ENCODE measurements around the gene SCAPER. TPM values are rescaled to one million over a fixed set of nuclear protein-coding genes. Genes with fewer than 3 reads are reported as not detected.

Gene SCAPER
- total and polyA plus RNA-seq, 10 donors, result 3.9 to 53.3 (median 34.0) TPM

- no peak for DNase-seq
- WGBS, 5 donors, result 64 to 87% (median 79%) methylated on average over 2 of the region's 2 CpGs
- Histone ChIP-seq H3K4me1 (no peaks in the 10 kb centered on the region), H3K27ac (no peak overlapping the region), H3K36me3 (peaks cover 0 to 39% (median 6%) of the 10 kb centered on the region in 6 donors), H3K27me3 (replicated peaks in 1 of 7) (no peaks in the 10 kb centered on the region), H3K9me3 (peaks cover 0 to 6% (median 0%) of the 10 kb centered on the region in 8 donors), H3K4me3 (no peak overlapping the region)
- intact Hi-C loops (cut with DNase I; ENCODE audit: low total_unique reads), result no loop called here
- TF ChIP-seq, protein P1, sequence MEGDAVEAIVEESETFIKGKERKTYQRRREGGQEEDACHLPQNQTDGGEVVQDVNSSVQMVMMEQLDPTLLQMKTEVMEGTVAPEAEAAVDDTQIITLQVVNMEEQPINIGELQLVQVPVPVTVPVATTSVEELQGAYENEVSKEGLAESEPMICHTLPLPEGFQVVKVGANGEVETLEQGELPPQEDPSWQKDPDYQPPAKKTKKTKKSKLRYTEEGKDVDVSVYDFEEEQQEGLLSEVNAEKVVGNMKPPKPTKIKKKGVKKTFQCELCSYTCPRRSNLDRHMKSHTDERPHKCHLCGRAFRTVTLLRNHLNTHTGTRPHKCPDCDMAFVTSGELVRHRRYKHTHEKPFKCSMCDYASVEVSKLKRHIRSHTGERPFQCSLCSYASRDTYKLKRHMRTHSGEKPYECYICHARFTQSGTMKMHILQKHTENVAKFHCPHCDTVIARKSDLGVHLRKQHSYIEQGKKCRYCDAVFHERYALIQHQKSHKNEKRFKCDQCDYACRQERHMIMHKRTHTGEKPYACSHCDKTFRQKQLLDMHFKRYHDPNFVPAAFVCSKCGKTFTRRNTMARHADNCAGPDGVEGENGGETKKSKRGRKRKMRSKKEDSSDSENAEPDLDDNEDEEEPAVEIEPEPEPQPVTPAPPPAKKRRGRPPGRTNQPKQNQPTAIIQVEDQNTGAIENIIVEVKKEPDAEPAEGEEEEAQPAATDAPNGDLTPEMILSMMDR (IDR thresholded peaks at IDR 0.05 in 8 of 11, conservative IDR thresholded peaks at IDR 0.05 in 3 of 11), result no peak
- no peak for TF ChIP-seq POLR2AphosphoS5 (IDR thresholded peaks at IDR 0.05)
- TF ChIP-seq POLR2A (IDR thresholded peaks at IDR 0.05), result no peak
Observed at GRCh38 chr15:76663529-76663928, 241.6 kb downstream of the SCAPER start.

DNA sequence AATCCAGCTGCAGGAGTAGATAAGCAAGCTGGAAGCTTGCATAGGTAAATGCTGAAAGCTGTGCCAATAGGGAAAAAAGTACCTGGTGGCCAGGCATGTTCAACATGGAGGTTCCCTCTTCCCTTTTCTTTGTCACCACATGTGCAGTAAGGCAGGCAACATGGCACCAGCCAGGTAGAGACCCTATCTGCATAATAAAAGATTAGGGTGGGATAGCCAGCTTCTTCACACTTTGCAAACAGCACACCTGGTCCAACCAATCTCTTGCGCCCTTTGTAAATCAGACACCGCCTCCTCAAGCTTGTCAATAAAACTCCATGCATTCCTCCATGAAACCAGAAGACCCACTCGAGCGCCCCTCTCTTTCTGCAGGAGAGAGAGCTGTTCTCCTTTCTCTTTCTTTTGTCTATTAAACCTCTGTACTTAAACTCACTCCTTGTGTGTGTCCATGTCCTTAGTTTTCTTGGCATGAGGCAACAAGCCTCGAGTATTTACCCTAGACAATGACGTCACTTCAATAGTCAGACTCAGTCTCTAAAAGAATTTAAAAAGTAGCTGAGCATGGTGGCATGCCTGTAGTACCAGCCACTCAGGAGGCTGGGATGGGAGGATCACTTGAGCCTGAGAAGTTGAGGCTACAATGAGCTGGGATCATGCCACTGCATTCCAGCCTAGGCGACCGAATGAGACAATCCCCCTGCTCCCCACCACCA lies 256.3 kb downstream of the SCAPER start:
- H3K4me1 ChIP-seq, result no peaks in the 10 kb centered on the region
- H3K36me3 ChIP-seq, result peaks cover 0 to 27% (median 9%) of the 10 kb centered on the region in 6 donors
- no peaks in the 10 kb centered on the region for H3K27me3 ChIP-seq (replicated peaks in 1 of 7)
- H3K9me3 ChIP-seq, result peaks cover 0 to 20% (median 17%) of the 10 kb centered on the region in 8 donors
- DNase-seq, result no peak
- H3K4me3 ChIP-seq, result no peak overlapping the region
- no peak overlapping the region for H3K27ac ChIP-seq
- WGBS, 5 donors, result 82 to 98% (median 98%) methylated on average over 8 of the region's 8 CpGs
- intact Hi-C loops (cut with DNase I; ENCODE audit: low total_unique reads), result no loop called here
- TF ChIP-seq POLR2AphosphoS5 (IDR thresholded peaks at IDR 0.05) (no peak), POLR2A (IDR thresholded peaks at IDR 0.05) (no peak)
- TF ChIP-seq, protein P1 (IDR thresholded peaks at IDR 0.05 in 8 of 11, conservative IDR thresholded peaks at IDR 0.05 in 3 of 11), result no peak

GRCh38 chr15:76647612-76648011 lies 257.5 kb downstream of the SCAPER start:
- TF ChIP-seq POLR2AphosphoS5 (IDR thresholded peaks at IDR 0.05), result no peak
- no peak for TF ChIP-seq POLR2A (IDR thresholded peaks at IDR 0.05)
- TF ChIP-seq, protein P1 (IDR thresholded peaks at IDR 0.05 in 8 of 11, conservative IDR thresholded peaks at IDR 0.05 in 3 of 11), result no peak
- Histone ChIP-seq H3K36me3 (peaks cover 0 to 36% (median 9%) of the 10 kb centered on the region in 6 donors), H3K4me1 (no peaks in the 10 kb centered on the region), H3K9me3 (peaks cover 0 to 20% (median 17%) of the 10 kb centered on the region in 8 donors), H3K4me3 (no peak overlapping the region), H3K27ac (no peak overlapping the region), H3K27me3 (replicated peaks in 1 of 7) (no peaks in the 10 kb centered on the region)
- DNase-seq, result no peak
- 91 to 98% (median 96%) methylated on average over 2 of the region's 2 CpGs for WGBS, 5 donors
- intact Hi-C loops (cut with DNase I; ENCODE audit: low total_unique reads), result no loop called here

- TF ChIP-seq, protein P1 (IDR thresholded peaks at IDR 0.05 in 8 of 11, conservative IDR thresholded peaks at IDR 0.05 in 3 of 11), result no peak
- no peak for TF ChIP-seq POLR2A (IDR thresholded peaks at IDR 0.05)
- TF ChIP-seq POLR2AphosphoS5 (IDR thresholded peaks at IDR 0.05), result no peak
- no peak for DNase-seq
- 93 to 98% (median 96%) methylated on average over 1 of the region's 1 CpG for WGBS, 5 donors
- Histone ChIP-seq H3K4me1 (no peaks in the 10 kb centered on the region), H3K36me3 (peaks cover 0 to 36% (median 9%) of the 10 kb centered on the region in 6 donors), H3K9me3 (peaks cover 0 to 20% (median 17%) of the 10 kb centered on the region in 8 donors), H3K27me3 (replicated peaks in 1 of 7) (no peaks in the 10 kb centered on the region), H3K4me3 (no peak overlapping the region), H3K27ac (no peak overlapping the region)
- intact Hi-C loops (cut with DNase I; ENCODE audit: low total_unique reads), result no loop called here
Observed at GRCh38 chr15:76644646-76645045, 260.5 kb downstream of the SCAPER start.
